ENCODE data around the gene S1PR5. TPM values are rescaled to one million over a fixed set of nuclear protein-coding genes. Genes with fewer than 3 reads are reported as not detected.

Gene S1PR5, protein sequence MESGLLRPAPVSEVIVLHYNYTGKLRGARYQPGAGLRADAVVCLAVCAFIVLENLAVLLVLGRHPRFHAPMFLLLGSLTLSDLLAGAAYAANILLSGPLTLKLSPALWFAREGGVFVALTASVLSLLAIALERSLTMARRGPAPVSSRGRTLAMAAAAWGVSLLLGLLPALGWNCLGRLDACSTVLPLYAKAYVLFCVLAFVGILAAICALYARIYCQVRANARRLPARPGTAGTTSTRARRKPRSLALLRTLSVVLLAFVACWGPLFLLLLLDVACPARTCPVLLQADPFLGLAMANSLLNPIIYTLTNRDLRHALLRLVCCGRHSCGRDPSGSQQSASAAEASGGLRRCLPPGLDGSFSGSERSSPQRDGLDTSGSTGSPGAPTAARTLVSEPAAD
- total RNA-seq (ENCODE audit: low replicate concordance): 0.82 and 2.3 TPM in 2 replicates

DNA sequence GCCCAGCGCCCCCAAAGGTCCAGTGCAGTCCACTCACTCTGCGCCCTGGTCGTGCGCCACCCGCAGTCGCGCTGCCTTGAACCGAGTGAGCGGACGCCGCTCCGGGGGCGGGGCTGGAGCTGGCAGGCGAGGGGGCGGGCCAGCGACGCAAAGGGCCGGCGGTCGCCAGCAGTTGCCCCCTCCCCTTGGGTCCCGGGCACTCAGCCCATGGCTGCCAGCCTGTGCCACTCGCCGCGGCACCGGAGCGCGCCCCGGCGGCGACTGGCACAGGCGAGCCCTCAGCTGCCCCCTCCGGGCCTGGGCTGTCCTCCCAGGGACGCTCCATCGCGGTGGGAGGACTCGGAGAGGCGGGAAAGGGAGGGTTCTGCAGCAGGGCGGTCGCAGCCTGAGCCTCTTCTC is at the start of gene S1PR5:
Gene S1PR5 (minus strand): TSS at position 87 of the 399 bp plus-strand sequence. CDS start 2,436 bp downstream, outside the sequence.

DNA sequence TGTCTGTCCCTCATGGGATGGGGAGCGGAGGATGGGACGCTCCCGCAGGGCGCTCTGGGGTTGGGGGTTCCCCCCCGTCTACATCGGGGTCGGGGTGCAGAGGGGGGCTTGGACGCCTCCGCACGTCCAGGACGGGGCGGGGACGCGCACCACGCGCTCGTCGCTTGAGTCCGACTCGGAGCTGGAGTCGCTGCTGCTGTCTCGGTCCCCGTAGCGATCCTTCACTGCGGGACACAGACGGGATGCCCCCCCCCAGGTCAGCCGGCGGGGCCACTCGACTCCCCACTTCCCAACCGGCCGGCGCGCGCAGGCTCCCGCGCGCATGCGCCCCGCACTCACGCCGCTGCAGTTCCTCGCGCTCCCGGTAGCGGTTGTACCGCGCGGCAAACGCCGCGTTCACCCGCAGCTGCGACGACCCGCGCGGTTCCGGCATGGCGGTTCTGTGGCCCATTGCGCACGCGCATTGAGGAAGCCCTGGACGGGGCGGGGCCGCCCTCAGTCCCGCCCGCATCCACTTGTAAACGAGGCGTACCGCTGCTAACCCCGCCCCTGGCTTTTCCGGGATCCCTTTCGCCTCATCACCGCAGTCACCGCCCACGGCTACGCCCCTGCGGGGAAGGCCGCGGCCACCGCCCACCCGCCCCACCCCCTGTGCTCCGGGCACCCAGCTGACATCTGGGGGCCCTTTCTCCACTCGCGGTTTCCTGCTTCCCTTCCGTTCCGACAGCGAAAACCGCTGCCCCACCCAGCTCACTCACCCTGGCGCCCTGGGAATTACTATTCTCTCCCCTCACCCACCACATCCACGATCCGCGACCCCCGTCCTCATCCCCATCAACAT is 48.5 kb upstream of the S1PR5 start, which contains the start of gene KRI1:
Gene KRI1 (minus strand): TSS at position 444 of the 841 bp plus-strand sequence. CDS start 11 bp downstream, at position 433.

DNA sequence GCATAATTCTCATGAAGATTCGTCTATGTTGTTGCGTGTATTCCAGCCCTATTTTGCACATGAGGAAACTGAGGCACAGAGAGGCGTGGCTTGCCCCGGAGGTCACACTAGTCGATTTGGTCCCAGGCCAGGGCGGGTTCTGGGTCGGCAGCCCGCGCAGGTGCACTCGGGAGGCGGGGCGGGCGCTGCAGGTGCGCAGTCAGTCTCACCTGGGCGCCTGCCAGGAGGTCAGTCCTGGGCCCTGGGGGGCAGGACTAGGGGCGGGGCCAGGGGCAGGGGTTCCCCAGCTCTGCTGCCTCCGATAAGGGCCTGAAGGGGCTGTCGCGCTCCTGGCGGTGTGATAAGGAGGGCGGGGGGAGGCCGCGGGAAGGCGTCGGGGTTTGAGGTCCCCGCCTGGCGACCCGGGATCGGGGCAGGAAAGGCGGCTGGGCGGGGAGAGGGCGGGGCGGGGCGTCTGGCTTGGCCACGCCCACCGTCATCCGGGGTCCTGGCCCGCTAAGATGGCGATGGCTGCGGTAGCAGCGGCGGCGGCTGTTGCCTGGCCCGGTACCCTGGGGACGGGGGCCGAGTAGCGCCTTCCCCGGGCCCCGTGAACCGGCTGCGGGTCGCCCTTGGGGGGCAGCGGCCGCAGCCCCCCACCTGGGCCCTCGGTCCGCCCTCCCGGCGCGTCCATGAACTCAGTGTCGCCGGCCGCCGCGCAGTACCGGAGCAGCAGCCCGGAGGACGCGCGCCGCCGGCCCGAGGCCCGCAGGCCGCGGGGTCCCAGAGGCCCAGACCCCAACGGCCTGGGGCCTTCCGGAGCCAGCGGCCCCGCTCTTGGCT is 26.4 kb upstream of the S1PR5 start, which contains the start of gene ATG4D:
Gene ATG4D (plus strand): TSS at position 485 of the 822 bp plus-strand sequence. CDS start 187 bp downstream, at position 672.

DNA sequence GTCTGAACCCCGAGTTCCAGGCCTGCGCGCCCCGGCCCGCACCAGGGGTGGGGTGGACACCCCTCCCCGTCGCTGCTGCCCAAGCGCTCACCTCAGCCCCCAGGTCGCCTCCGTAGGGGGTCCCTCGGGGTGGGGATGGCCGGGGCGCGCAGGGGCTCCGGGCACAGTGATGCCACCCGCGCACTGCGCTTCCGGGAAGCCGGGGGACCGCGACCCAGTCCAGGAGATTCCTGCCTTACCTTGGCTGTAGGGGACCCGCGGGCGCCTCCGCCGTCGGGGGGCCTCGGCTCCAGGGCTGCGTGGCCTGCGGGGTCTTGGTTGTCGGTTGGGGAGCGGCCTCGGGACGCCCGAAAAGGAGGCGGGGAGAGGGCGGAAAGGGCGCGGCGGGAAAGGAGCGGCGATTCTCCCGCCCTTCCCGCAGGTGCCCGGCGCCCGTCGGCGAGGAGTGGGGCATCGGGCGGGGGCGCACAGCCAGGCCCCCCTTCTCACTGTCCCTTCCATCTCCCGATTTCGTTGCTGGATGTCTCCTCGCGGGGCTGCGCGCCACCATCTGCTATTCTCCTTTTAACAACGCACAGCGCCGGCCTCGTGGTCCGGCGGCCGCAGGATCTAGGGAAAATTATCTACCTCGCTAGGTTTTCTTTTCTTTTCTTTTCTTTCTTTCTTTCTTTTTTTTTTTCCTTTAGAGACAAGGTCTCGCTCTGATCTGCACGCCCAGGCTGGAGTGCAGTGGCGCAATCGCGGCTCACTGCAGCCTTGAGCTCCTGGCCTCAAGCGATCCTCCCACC is 14.1 kb downstream of the S1PR5 start, which contains the start of gene KEAP1:
Gene KEAP1 (minus strand): TSS at position 355 of the 788 bp plus-strand sequence. CDS start 3,323 bp downstream, outside the sequence.

Other genes starting within 250 kb of the S1PR5 start
- gene ICAM1, start 246.3 kb downstream of the S1PR5 start, total RNA-seq (ENCODE audit: low replicate concordance): 7.5 and 20.7 TPM in 2 replicates
- 0.45 and 0.82 TPM in 2 replicates for gene ICAM4, start 230.5 kb downstream of the S1PR5 start, total RNA-seq (ENCODE audit: low replicate concordance)
- gene ICAM5, start 227.5 kb downstream of the S1PR5 start, total RNA-seq (ENCODE audit: low replicate concordance): 0.94 and 1.7 TPM in 2 replicates
- 0.23 and 0.30 TPM in 2 replicates for gene ZGLP1, start 207.6 kb downstream of the S1PR5 start, total RNA-seq (ENCODE audit: low replicate concordance)
- gene FDX2, start 201.4 kb downstream of the S1PR5 start, total RNA-seq (ENCODE audit: low replicate concordance): 7.1 and 21.8 TPM in 2 replicates
- gene RAVER1, start 183.9 kb downstream of the S1PR5 start, total RNA-seq (ENCODE audit: low replicate concordance): 8.2 and 10.9 TPM in 2 replicates
- gene ICAM3, start 177.8 kb downstream of the S1PR5 start, total RNA-seq (ENCODE audit: low replicate concordance): 15.1 and 21.7 TPM in 2 replicates
- gene TYK2, start 136.9 kb downstream of the S1PR5 start, total RNA-seq (ENCODE audit: low replicate concordance): 70.4 and 104 TPM in 2 replicates
- 256 and 276 TPM in 2 replicates for gene CDC37, start 113.9 kb downstream of the S1PR5 start, total RNA-seq (ENCODE audit: low replicate concordance)
- gene PDE4A, start 96.9 kb downstream of the S1PR5 start, total RNA-seq (ENCODE audit: low replicate concordance): 2.5 and 2.9 TPM in 2 replicates
- 71.8 and 163 TPM in 2 replicates for gene KEAP1, start 14.1 kb downstream of the S1PR5 start, total RNA-seq (ENCODE audit: low replicate concordance)
- gene ATG4D, start 26.5 kb upstream of the S1PR5 start, total RNA-seq (ENCODE audit: low replicate concordance): 6.3 and 19.0 TPM in 2 replicates
- 8.6 and 13.5 TPM in 2 replicates for gene KRI1, start 48.6 kb upstream of the S1PR5 start, total RNA-seq (ENCODE audit: low replicate concordance)
- 7.4 and 9.1 TPM in 2 replicates for gene CDKN2D, start 51.5 kb upstream of the S1PR5 start, total RNA-seq (ENCODE audit: low replicate concordance)
- gene AP1M2, start 69.9 kb upstream of the S1PR5 start, total RNA-seq (ENCODE audit: low replicate concordance): 2.5 TPM in 1 of 2 replicates, not detected in the other
- 17.2 and 37.4 TPM in 2 replicates for gene SLC44A2, start 108.1 kb upstream of the S1PR5 start, total RNA-seq (ENCODE audit: low replicate concordance)
- 44.9 and 93.1 TPM in 2 replicates for gene ILF3, start 136.9 kb upstream of the S1PR5 start, total RNA-seq (ENCODE audit: low replicate concordance)
- gene QTRT1, start 184.0 kb upstream of the S1PR5 start, total RNA-seq (ENCODE audit: low replicate concordance): 31.3 and 58.2 TPM in 2 replicates
- 82.4 and 88.9 TPM in 2 replicates for gene DNM2, start 200.6 kb upstream of the S1PR5 start, total RNA-seq (ENCODE audit: low replicate concordance)